GM18873 (cell line): ENCODE results near the gene NCCRP1.

Experiments used
- ATAC-seq: cut with Tn5 transposase; IDR thresholded peaks from one replicate; pipeline ENCODE4 v1.9.1; 2021; ENCODE audit warnings: mild to moderate bottlenecking, moderate library complexity, moderate number of reproducible peaks; ENCODE audit not compliant: unreplicated experiment, low FRiP score

The NCCRP1 gene

DNA sequence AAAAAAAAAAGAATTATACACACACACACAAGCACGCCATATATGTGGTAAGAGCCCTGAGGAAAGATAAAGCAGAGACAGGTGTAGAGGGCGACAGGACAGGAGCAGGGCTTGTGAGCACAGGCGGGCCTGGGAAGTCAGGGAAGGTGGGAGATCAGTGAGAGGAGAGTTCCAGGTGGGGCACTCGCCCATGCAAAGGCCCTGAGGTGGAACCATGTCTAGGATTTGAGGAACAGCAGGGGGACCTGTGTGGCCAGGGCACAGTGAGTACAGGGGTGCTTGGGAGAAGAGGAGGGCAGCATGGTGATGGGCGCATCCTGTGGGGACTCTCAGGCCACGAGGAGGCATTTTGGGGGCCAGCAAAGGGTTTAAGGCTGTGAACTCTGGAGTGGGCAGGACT, 32.5 kb upstream of the NCCRP1 start:
- no peak for ATAC-seq

DNA sequence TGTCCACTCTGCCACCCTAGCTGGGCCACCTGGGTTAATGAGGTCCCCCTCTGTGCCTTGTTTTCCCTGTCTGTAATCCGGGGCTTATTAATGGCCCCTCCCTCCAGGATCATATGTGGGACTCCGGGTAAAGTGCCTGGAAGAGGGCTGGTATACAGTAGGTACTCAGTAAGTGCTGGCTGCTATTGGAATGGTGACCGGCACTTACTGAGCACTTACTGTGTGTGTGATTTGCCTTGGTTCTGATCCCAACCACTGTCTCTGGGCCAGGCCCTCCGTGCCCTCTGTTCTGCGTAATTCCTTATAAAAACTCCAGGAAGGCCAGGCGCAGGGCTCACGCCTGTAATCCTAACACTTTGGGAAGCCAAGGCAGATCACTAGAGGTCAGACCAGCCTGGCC, 30.9 kb upstream of the NCCRP1 start:
- ATAC-seq: no peak

DNA sequence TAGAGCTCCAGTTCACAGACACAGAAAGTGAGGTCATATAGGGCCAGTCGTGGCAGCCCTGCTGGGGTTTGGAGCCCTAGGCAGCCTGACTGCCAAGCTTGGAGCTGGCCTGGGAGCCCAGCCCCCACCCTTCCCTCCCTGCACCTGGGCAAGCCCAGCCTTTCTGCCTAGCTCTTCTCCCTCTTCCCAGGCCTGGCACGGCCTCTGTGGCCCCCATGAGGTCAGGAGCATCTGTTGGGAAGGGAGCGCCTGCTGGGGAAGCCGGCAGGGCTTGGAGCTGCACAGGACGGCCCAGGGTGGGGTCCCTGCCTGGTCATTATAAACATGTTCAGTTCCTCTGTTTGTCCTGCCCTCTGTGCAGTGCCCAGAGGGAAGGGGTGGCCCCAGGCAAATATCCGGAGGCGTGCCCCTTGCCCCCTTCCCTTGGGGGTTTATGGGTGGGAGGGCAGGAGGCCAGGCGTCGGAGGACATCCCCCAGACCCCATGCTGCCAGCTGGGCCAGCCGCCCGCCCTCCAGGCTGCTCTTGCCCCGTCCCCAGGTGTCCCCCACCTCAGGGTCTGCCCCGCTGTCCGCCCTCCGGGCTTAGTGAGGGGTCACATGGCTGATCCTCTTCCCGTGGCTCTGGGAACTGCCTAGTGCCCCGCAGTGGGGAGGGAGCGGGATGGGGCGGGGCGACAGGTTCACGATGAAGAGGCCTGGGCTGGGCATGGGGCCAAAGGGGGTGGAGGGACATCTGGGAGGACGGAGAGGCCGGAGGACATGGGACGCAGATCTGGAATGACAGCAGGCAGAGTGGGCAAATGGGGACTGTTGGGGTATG, 30.0 kb upstream of the NCCRP1 start:
- ATAC-seq: no peak

DNA sequence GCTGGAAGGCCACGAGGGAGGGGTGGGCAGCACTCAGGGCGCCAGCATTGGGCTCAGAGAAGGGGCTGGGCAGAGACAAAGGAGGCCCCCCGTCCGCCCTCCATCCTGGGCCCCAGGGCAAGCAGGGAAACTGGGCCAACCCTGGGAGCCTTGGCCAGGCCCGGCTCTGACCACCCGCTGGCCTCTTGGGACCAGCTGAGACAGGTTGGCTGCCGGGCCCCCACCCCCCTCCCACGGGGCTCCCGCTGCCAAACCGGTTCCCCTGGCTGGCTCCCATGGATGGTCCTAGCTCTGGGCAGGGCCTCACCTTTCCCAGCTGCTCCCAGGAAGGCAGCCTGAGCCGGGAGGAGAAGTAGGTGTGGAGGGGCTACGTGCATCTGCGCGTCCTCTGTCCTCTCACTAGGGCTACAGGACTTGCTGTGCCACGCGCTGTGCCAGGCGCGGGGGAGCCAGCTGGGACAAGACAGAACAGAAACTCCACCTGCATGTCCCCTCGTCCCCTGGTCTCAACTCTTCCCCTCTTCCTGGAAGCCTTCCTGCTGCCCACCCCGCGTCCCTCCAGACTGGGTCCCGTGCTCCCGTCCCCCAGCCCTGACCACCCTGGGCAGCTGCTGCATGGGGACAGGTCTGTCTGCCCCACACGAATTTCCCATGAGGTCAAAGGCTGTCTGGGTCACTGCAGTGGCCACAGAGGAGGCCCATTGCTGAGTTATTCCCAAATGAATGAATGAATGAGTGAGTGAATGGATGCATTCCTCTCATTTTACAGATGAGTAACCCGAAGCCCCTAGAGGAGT, 29.1 kb upstream of the NCCRP1 start:
- no peak for ATAC-seq

DNA sequence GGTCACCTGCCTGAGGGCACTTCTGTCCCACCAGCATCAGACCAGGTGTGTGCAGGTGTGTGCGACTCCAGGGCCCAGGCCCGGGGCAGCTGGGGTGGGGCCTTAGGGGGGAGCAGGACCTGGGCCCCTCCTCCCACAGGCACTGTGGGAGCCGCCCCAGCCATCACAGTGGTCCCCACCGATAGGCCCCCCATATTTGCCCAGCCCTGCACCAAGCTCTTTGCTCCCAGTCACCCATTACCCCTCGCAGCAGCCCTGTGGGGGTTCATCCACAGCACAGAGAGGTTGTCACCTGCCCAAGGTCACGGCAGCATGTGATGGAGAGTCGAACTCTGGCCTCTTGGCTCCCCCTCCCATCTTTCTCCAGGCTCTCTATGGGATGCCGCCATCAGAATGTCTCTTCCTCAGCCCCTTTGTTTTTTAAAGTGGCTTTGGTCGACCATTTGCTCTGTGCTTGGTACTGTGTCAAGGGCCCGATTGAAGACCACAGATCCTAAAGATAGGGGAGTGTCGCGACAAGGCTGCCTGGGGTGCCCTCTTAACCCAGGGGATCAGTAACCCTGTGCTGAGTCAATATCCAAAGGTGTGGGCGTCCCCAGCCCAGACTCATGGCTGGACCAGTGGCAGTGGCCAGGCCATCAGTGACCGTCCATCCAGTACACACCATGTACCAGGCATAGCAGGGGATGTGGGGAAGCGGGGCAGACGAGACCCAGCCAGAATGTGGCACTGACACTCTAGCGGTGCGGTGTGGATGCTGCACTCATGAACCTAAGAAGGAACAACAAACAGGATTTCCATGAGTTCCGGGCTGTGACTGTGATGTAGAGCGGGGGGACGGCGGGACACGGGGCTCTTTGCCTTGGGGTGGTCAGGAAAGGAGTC, 28.3 kb upstream of the NCCRP1 start:
- ATAC-seq: no peak

DNA sequence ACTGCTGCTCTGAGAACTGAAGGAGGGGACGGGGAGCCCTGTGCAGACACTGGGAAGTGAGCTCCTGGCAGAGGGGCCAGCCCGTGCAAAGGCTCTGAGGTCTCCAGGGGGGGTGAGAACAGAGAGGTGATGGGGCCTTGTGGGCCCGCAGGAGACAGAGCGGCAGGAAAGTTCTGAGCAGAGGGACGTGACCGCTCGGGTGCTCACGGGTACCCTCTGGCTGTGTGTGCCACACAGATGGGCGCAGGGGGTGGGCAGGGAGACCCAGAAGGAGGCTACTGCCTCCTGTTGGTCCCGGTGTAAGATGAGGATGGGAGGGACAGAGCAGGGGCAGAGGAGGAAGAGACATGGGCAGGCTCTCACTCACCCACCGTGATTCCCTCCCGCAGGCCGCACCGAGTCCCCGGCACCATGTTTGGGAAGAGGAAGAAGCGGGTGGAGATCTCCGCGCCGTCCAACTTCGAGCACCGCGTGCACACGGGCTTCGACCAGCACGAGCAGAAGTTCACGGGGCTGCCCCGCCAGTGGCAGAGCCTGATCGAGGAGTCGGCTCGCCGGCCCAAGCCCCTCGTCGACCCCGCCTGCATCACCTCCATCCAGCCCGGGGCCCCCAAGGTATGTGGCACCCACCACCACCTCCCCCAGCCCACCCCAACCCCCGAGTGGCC, 27.5 kb upstream of the NCCRP1 start:
- ATAC-seq: no peak

DNA sequence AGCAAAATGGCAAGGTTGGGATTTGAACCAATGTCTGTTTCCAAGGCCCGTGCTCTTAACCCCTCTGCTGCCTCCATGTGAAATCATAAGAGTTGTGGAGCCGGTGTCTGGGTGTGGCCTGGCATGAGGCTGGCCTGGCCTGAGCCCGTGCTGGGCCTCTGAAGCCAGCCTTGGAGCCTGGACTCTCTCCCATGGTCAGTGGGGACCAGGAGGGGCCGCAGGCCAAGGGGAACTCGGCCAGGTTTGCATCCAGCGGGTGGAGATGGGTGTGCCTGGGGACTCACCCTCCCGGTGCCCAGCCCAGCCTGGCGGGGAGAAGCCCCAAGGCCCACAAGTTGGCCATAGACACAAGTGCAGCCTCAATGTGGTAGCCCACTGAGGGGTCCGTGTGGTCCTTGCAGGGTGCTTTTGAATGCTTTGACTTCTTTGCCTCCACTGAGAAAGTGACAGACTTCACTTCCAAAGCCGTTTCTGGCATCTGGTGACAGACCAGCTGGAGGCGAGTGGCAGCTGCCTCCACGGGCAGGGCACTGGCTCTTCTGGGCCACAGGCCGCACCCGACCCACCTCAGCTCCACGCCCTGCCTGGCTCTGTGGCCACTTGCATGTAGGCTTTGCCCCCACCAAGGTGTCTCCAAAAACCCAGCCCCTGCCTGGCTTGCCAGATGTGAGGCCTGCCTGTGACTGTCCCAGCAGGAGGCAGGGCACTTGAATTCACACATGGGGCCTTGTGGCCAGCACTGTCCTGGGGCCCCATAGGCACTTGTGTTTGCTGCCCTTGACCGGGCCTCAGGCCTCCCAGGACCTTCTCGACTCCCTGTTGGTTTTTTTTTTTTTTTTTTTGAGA, 26.2 kb upstream of the NCCRP1 start:
- no peak for ATAC-seq

DNA sequence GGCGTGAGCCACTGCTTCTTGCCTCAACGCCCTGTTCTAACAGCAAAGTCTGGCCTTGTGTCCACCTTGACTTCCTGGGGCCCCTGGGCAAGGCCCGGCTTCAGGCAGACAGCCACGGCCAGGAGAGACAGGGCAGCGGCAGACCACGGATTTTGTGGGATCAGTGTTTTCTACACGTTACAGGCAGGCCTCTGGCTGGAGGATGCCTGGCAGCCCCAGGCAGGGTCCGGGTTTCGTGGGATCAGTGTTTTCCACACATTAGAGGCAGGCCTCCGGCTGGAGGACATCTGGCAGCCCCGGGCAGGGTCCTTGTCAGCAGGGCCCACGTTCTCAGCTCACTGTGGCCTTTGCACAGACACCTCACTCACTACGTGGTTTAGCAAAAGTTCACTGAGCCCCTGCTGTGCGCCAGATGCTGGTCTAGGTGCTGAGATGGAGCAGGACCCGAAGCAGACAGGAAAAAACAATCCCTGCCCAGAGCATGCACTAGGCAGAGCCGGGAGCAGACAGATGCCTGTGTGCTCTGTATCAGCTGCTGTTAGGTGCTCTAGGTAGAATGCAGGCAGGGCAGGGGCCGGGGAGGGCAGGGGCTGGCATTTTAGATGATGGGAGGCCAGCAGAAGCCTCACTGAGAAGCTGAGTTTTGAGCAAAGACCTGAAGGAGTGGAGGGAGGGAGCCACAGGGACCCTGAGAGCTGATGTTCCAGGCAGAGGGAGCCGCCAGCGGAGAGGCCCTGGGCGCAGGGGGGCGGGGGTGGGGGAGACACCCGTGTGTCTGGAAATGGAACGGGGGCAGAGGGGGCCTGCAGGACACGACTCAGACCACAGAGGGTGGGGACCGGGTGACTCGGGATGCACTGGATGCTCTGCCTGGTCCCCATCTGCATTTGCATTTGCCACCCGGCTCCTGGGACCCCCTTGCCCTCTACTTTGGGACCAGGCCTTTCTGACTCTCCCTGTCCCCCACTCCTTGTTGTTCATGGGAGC, 25.0 kb upstream of the NCCRP1 start:
- ATAC-seq: no peak

DNA sequence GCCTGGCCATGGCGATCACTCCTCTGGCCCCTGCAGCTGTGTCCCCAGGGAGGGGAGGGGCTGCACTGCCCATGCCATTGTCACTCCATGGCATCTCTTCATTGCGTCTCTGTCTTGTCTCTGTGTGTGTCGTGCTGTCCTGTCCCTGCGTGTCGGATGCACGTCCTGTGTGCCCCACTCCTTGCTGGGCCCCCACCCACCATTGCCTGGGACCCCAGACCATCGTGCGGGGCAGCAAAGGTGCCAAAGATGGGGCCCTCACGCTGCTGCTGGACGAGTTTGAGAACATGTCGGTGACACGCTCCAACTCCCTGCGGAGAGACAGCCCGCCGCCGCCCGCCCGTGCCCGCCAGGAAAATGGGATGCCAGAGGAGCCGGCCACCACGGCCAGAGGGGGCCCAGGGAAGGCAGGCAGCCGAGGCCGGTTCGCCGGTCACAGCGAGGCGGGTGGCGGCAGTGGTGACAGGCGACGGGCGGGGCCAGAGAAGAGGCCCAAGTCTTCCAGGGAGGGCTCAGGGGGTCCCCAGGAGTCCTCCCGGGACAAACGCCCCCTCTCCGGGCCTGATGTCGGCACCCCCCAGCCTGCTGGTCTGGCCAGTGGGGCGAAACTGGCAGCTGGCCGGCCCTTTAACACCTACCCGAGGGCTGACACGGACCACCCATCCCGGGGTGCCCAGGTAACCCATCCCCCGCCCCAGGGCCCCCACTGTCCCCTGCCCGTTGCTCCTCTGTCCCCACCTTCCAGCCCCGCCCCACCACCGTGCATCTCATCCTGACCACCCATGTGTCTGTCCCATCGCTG, 23.9 kb upstream of the NCCRP1 start:
- no peak for ATAC-seq

DNA sequence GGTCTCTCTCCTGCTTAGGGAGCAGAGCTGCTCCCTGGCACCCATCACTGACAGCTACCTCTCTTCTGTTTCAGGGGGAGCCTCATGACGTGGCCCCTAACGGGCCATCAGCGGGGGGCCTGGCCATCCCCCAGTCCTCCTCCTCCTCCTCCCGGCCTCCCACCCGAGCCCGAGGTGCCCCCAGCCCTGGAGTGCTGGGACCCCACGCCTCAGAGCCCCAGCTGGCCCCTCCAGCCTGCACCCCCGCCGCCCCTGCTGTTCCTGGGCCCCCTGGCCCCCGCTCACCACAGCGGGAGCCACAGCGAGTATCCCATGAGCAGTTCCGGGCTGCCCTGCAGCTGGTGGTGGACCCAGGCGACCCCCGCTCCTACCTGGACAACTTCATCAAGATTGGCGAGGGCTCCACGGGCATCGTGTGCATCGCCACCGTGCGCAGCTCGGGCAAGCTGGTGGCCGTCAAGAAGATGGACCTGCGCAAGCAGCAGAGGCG, 23.2 kb upstream of the NCCRP1 start:
- no peak for ATAC-seq

DNA sequence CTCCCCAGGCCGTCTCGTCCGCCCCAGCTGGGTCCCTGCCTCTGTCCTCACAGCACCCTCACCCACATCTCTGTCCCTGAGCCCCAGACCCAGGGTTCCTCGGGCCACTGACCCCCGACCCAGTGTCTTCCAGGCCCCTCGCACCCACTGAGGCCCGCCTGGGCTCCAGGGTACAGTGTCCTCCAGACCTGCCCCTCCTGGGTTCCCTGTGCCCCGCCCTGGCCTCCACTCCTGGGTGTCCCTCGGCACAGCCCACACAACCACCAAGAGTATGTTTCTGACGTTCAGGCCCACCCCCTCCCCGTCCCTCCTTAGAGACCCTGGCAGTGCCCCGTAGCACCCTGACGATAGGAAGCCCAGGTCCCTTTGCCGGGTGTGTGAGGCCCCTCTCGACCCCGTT, 22.6 kb upstream of the NCCRP1 start:
- no peak for ATAC-seq

DNA sequence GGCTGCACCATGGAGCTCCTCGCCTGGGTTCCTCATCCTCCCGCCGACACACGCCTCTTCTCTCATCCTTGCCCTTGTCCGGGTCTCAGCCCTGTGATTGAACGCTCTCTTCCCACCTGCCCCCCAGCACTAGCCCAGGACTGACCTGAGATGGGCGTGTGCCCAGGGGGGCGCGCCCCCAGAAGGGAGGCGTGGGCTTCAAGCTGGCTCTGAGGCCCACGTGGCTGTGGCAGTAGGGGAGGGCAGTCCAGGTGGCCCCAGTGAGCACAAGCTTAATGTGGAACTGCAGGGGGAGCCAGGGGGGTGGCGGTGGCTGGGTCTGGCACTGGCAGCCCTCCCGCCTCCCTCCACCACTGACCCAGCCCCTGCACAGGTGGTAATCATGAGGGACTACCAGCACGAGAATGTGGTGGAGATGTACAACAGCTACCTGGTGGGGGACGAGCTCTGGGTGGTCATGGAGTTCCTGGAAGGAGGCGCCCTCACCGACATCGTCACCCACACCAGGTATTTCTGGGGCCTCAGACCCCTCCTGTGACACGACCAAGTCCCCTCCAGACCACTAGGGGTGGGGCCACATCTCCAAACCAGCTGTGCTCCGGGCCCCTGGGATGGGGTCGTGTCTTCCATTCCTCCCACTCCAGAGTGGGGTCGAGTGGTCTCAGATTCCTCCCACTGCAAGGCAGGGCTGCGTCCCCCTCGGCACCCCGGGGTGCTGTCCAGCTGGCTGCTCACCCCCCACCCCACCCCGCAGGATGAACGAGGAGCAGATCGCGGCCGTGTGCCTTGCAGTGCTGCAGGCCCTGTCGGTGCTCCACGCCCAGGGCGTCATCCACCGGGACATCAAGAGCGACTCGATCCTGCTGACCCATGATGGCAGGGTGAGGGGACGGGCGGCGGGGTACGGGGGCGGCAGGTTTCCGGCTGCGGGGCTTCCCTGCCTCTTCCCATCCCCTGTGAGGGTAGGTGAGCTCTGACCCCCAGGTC, 21.9 kb upstream of the NCCRP1 start:
- ATAC-seq: no peak

DNA sequence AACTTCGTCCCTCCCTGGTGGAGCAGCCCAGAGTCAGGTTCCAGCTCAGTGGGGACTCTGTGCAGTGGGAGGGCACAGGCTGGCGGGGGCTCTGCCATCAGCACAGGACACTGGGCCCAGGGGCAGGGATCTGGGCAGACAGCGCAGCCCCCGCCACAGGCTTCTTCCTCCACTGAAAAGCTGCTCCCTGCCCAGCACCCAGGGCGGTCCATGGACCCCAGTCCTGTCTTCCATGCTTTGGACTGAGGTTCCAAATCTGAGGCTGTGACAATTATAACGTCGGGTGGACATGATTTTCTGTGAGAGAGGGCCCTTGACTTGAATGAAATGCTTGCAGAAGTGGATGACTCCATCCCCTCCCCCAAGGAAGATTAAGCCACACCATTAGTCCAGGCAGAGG, 21.2 kb upstream of the NCCRP1 start:
- no peak for ATAC-seq

DNA sequence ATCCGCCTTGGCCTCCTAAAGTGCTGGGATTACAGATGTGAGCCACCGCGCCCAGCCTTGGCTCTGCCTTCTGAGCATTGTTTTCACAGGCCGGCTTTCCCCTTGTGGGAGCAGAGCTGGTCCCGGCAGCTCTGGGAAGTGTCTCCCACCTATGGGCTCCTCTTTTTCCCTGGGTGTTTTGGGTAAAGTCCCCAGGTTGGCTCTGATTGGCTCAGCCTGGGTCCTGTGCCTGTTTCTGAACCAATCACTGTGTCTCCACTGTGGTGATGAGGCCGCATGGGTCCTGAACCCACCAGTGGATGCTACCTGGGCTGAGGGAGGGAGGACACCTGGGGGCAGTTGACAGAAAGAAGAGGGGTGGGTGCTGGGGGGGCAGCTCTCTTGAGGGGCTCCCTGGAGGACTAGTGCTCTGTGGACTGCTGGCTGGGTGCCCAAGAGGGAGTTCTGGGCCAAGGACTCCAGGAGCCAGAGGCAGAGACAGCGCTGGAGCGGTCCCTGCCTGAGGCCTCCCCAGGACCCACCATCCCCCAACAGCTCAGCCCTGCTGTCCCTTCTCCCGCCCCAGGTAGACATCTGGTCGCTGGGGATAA, 19.6 kb upstream of the NCCRP1 start:
- no peak for ATAC-seq

DNA sequence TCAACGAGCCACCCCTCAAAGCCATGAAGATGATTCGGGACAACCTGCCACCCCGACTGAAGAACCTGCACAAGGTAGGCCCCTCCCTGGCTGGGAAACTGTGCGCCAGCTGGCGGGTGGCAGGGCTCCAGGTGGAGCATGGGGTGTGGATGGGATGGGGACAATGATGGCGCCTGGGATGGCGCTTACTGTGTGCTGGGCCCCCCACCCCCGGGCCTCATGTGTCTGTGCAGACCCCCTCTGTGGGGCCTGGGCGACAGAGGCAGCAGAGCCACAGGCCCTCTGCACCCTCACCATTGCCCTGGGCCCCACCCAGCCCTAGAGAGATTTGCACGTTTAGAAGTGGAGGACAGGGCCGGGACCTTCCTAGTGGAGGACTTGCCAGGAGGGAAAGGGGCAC, 19.0 kb upstream of the NCCRP1 start:
- ATAC-seq: no peak
